Panc1 (cell line): ENCODE results near the gene AEBP2. TPM values are rescaled to one million over a fixed set of nuclear protein-coding genes. Genes with fewer than 3 reads are reported as not detected.
"Not testable (repeated sequence)": the region's sequence is repeated elsewhere in the genome, so short reads cannot be mapped to it uniquely, and the experiment has no call there.

ENCODE experiments used
- ATAC-seq: fragments of 200-7000 bp; cut with Tn5 transposase; 2 replicates; pipeline ENCODE4 v1.9.1; 2020; ENCODE audit warnings: mild to moderate bottlenecking, moderate library complexity
- BruUV-seq: library from RNA; stranded (reverse); fragments of 400-500 nt; replicated peaks from 2 replicates; lab custom pipeline; 2021; lab: Mats Ljungman, UMichigan
- CTCF ChIA-PET: fragments of 300-600 bp; sonication (Branson Sonifier 250); formaldehyde crosslinking; loops from one replicate; lab custom pipeline; 2022; ENCODE audit warnings: antibody characterized with exemption; lab: Charles Lee
- POLR2A ChIA-PET: fragments of 300-600 bp; sonication (Branson Sonifier 250); formaldehyde crosslinking; loops from one replicate; lab custom pipeline; 2022; ENCODE audit warnings: antibody characterized with exemption; lab: Charles Lee
- DNase-seq: peaks from one replicate; pipeline ENCODE4 v3.0.0-alpha.2; 2010; ENCODE audit warnings: low read depth, low spot score
- H3K27ac ChIP-seq: 2 replicates; pipeline ENCODE4 v1.5.1; 2011; ENCODE audit warnings: mild to moderate bottlenecking, low read length, inconsistent platforms
- H3K27me3 ChIP-seq: fragments of 200-500 bp; sonication (Bioruptor generic); 2 replicates; pipeline ENCODE4 v1.6.0; 2014; ENCODE audit warnings: low read length, inconsistent platforms; ENCODE audit not compliant: control insufficient read depth, insufficient read depth
- H3K36me3 ChIP-seq: fragments of 200-500 bp; sonication (Bioruptor generic); 2 replicates; pipeline ENCODE4 v1.5.1; 2014; ENCODE audit warnings: inconsistent platforms, mild to moderate bottlenecking, low read length, moderate library complexity; ENCODE audit not compliant: control insufficient read depth, insufficient read depth
- H3K4me1 ChIP-seq: 2 replicates; pipeline ENCODE4 v1.5.1; 2011; ENCODE audit warnings: inconsistent platforms, mild to moderate bottlenecking, low read length, moderate library complexity; ENCODE audit not compliant: control insufficient read depth, insufficient read depth
- H3K4me3 ChIP-seq, 2 experiments: 2 replicates each; pipeline ENCODE4 v1.5.1; 2011 to 2012; ENCODE audit warnings: low read depth in 2 of 2, low read length in 2 of 2, mild to moderate bottlenecking in 2 of 2, inconsistent platforms in 1 of 2, moderate library complexity in 1 of 2
- H3K9me3 ChIP-seq: fragments of 200-500 bp; sonication (Bioruptor generic); 2 replicates; pipeline ENCODE4 v1.5.1; 2014; ENCODE audit warnings: low read depth, mild to moderate bottlenecking, inconsistent platforms, low read length, moderate library complexity; ENCODE audit not compliant: control insufficient read depth, insufficient read depth
- POLR2AphosphoS5 ChIP-seq: IDR thresholded peaks from 2 replicates; pipeline ENCODE4 v1.6.1; 2012; ENCODE audit warnings: mild to moderate bottlenecking, low read depth, low read length, moderate library complexity
- SIN3A ChIP-seq: IDR thresholded peaks from 2 replicates; pipeline ENCODE4 v1.6.1; 2012; ENCODE audit warnings: low read depth, mild to moderate bottlenecking, low read length, moderate library complexity, borderline replicate concordance; ENCODE audit not compliant: insufficient read depth
- TCF7L2 ChIP-seq: IDR thresholded peaks from 2 replicates; pipeline ENCODE4 v1.6.1; 2011; ENCODE audit warnings: mild to moderate bottlenecking, low read depth, low read length, inconsistent platforms
- in situ Hi-C: cut with HindIII; loops from 2 replicates; pipeline ENCODE4 v1.10.0; 2016; ENCODE audit warnings: low sequenced_read_pairs, low pct_unique_long_range_greater_than_20kb
- intact Hi-C: fragments of 100-400 bp; cut with micrococcal nuclease; formaldehyde crosslinking; loops from one replicate; pipeline ENCODE4 v1.10.0; 2022; ENCODE audit not compliant: unreplicated experiment
- total RNA-seq: library from RNA; stranded (reverse); gene quantifications from one replicate; pipeline ENCODE4 v1.2.1, GENCODE V29; 2021; ENCODE audit not compliant: unreplicated experiment
- TF ChIP-seq, protein P1 (sequence below): fragments of 450-650 bp; IDR thresholded peaks from 2 replicates; pipeline ENCODE4 v1.5.1; 2017; ENCODE audit warnings: mild to moderate bottlenecking
- TF ChIP-seq, protein P2 (sequence below), 2 experiments: IDR thresholded peaks; 2 replicates each; pipeline ENCODE4 v1.6.1; 2011 to 2012; ENCODE audit warnings: low read depth in 2 of 2, control low read depth in 1 of 2, low read length in 1 of 2, mild to moderate bottlenecking in 1 of 2, moderate library complexity in 1 of 2; ENCODE audit not compliant: insufficient read depth in 1 of 2

The AEBP2 gene
- total RNA-seq, 1 experiment from 2014 or later, result 32.4 TPM

DNA sequence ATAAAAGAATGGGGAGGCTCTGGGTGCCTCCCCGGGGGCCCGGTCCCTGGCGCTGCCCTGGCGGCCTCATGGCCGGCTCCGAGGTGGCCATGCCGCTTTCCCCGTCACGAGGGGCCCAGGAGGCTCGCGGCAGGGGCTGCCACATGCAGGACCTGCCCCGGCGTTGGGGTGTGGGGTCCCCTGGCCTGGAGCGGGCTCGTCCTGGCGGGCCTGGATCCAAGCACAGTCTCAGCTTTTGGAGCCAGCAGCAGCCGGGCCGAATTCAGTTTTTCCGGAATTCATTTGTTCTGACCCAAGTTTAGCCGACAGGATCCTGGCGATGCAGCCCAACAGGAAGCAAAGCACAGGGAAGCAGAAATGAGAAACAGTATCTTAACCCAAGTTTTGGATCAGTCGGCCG is 26.4 kb upstream of the AEBP2 start:
- intact Hi-C loops, result no loop called here
- ChIA-PET CTCF (no interaction called here), POLR2A (no interaction called here)
- ATAC-seq, result no peak
- no peak overlapping the region for H3K4me3 ChIP-seq
- no peaks in the 10 kb centered on the region for H3K36me3 ChIP-seq
- H3K4me1 ChIP-seq, result no peaks in the 10 kb centered on the region
- in situ Hi-C loops, result no loop called here
- H3K27ac ChIP-seq, result no peak overlapping the region
- no peak for DNase-seq
- BruUV-seq, result no TSS peak
- no peaks in the 10 kb centered on the region for H3K27me3 ChIP-seq
- TF ChIP-seq TCF7L2, result no peak
- TF ChIP-seq, protein P1, sequence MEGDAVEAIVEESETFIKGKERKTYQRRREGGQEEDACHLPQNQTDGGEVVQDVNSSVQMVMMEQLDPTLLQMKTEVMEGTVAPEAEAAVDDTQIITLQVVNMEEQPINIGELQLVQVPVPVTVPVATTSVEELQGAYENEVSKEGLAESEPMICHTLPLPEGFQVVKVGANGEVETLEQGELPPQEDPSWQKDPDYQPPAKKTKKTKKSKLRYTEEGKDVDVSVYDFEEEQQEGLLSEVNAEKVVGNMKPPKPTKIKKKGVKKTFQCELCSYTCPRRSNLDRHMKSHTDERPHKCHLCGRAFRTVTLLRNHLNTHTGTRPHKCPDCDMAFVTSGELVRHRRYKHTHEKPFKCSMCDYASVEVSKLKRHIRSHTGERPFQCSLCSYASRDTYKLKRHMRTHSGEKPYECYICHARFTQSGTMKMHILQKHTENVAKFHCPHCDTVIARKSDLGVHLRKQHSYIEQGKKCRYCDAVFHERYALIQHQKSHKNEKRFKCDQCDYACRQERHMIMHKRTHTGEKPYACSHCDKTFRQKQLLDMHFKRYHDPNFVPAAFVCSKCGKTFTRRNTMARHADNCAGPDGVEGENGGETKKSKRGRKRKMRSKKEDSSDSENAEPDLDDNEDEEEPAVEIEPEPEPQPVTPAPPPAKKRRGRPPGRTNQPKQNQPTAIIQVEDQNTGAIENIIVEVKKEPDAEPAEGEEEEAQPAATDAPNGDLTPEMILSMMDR, result no peak
- no peak for TF ChIP-seq POLR2AphosphoS5
- TF ChIP-seq, protein P2, sequence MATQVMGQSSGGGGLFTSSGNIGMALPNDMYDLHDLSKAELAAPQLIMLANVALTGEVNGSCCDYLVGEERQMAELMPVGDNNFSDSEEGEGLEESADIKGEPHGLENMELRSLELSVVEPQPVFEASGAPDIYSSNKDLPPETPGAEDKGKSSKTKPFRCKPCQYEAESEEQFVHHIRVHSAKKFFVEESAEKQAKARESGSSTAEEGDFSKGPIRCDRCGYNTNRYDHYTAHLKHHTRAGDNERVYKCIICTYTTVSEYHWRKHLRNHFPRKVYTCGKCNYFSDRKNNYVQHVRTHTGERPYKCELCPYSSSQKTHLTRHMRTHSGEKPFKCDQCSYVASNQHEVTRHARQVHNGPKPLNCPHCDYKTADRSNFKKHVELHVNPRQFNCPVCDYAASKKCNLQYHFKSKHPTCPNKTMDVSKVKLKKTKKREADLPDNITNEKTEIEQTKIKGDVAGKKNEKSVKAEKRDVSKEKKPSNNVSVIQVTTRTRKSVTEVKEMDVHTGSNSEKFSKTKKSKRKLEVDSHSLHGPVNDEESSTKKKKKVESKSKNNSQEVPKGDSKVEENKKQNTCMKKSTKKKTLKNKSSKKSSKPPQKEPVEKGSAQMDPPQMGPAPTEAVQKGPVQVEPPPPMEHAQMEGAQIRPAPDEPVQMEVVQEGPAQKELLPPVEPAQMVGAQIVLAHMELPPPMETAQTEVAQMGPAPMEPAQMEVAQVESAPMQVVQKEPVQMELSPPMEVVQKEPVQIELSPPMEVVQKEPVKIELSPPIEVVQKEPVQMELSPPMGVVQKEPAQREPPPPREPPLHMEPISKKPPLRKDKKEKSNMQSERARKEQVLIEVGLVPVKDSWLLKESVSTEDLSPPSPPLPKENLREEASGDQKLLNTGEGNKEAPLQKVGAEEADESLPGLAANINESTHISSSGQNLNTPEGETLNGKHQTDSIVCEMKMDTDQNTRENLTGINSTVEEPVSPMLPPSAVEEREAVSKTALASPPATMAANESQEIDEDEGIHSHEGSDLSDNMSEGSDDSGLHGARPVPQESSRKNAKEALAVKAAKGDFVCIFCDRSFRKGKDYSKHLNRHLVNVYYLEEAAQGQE (IDR thresholded peaks at IDR 0.05; ENCODE audit: insufficient read depth in 1 of 2, low read depth in 2 of 2, low read length in 1 of 2), result no peak
- no peak for TF ChIP-seq SIN3A
- H3K9me3 ChIP-seq, result no peaks in the 10 kb centered on the region

DNA sequence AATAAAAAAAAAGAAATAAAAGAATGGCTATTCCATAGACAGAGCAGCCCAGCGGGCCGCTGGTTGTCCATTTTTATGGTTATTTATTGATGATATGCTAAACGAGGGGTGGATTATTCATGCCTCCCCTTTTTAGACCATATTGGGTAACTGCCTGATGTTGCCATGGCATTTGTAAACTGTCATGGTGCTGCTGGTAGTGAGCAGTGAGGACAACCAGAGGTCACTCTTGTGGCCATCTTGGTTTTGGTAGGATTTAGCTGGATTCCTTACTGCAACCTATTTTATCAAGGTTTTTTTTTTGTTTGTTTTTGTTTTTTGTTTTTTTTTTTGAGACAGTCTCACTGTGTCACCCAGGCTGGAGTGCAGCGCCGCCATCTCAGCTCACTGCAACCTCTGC is 25.7 kb upstream of the AEBP2 start:
- H3K9me3 ChIP-seq, H3K27me3 ChIP-seq, BruUV-seq, intact Hi-C loops, H3K36me3 ChIP-seq, H3K27ac ChIP-seq, H3K4me1 ChIP-seq, ATAC-seq, CTCF ChIA-PET, POLR2A ChIA-PET, DNase-seq, in situ Hi-C loops, H3K4me3 ChIP-seq: not testable (repeated sequence)

DNA sequence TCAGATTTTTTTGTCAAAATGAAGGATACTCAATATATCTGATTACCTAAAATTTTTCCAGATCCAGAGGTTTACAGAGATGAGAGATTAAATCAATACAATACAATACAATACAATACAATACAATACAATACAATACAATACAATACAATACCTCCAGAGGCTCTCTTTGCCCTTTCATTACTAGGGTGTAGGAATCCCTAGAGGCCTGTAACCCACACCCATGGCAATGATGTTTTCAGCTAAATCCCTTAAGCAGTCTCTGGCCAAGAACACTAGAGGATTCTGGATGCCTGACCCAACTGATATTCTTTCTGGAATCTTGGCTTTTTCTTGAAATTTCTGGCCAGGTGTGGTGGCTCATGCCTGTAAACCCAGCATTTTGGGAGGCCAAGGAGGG is 23.7 kb upstream of the AEBP2 start:
- intact Hi-C loops, result no loop called here
- no peak overlapping the region for H3K27ac ChIP-seq
- TF ChIP-seq, protein P2 (IDR thresholded peaks at IDR 0.05; ENCODE audit: insufficient read depth in 1 of 2, low read depth in 2 of 2, low read length in 1 of 2), result no peak
- no peak for TF ChIP-seq POLR2AphosphoS5
- no peak for TF ChIP-seq TCF7L2
- ChIA-PET POLR2A (no interaction called here), CTCF (no interaction called here)
- BruUV-seq, result no TSS peak
- ATAC-seq (no peak), DNase-seq (no peak)
- no peaks in the 10 kb centered on the region for H3K9me3 ChIP-seq
- in situ Hi-C loops, result no loop called here
- no peaks in the 10 kb centered on the region for H3K4me1 ChIP-seq
- no peaks in the 10 kb centered on the region for H3K36me3 ChIP-seq
- H3K4me3 ChIP-seq, result no peak overlapping the region
- no peaks in the 10 kb centered on the region for H3K27me3 ChIP-seq
